ACHN (cell line): ENCODE data around the gene SMIM45.

Experiments used
- DNase-seq: peaks from one replicate; pipeline ENCODE4 v3.0.0-alpha.2; 2015
- in situ Hi-C: cut with HindIII; loops from 2 replicates; pipeline ENCODE4 v1.10.0; 2017; ENCODE audit warnings: low sequenced_read_pairs, low pct_ligation_motif_present, low pct_unique_long_range_greater_than_20kb

SMIM45 gene

DNA sequence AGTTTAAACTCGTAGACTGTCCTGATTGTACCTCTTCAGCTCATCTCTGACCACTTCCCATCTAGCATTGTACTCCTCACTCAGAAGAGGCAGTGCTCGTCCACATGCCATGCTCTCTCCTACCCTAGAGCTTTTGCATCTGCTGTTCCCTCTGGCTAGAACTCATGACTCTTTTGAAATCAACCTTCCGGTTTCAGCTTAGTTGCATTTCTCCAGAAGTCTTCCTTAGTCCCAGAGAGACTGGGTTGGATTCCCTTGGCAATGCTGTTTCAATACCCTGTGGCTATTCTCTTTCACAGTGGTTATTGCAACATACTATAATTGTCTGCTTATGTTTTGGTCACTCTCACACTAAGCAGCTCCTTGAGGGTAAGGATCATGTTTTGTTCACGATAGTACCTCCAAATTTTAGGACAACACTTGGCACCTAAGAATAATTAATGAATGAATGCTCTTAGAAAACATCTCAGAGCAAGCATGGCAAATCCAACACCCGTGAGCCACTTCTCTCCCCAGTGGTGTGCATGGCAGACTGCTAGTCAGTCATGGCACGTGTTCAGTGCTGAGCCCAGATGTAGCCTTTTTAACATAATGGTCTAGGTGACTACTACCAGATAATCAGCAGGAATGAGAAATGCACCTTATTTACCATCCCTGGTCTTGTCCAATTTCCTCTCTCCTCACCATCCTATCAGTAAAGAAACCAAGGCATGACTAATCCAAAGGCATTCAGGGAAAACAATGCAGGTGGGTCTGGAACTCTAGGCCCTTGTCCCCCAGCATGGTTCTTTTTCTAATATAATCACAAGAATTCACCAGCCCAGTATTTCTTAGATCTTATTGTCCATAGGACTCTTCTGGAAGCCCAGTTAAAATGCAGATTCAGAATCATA, 31.8 kb downstream of the SMIM45 start:
- no peak for DNase-seq
- in situ Hi-C loops: no loop called here

DNA sequence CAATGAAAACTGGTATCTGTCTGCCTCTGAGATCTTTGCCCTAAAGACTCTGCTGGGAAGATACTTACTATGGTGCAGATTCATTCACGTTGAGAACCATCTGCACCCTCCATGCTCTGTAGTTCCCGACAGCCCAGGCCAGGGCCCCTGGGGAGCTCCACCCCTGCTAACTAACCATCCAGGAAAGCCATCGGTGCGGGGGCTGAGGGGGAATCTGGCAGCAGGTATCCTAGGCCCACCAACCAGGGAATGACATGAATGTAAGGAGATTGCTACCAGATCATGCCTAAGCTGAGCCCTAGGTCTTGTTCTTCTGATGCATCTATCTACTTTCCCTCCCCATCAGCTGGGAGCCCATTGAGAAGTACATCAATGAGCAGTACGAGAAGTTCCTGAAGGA, 35.3 kb downstream of the SMIM45 start:
- in situ Hi-C loops: no loop called here
- no peak for DNase-seq

DNA sequence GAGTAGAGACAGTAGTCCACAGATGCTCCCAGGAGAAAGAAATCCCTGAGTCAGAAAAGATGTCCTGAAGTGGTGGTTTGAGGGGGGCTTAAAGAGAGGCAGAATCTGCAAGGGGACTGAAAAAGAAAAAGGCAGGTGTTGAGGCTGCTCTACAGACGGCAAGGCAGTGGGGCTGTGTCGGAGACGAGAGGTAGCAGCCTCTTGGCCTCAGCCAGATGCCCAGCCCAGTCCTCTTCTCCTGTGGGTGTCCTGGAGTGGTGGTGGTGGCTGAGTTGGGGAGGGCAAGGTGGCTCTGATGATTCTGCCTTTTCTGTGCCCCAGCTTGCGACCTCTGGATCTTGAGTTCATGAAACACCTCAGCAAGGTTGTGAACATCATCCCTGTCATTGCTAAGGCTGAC, 37.3 kb downstream of the SMIM45 start:
- in situ Hi-C loops: no loop called here
- no peak for DNase-seq

DNA sequence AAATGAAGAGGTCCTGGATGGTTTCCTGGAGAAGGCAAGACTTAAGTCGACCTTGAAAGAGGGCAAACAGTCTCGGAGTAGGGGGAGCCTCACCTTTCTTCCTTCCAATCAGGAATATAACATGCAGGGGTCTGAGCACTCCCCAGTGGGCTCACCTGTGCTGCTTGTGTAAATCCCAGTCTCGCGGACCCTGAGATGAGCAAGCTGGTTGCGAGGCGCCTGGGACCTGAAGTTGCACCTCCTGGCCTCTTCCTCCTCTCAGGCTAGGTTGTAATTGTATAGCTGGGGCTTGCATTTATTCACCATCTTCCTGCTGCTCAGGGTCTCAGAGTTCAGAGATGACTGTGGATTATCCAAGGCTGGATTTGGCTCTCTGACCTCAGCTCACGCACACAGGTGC, 39.2 kb downstream of the SMIM45 start:
- in situ Hi-C loops: no loop called here
- DNase-seq: no peak

DNA sequence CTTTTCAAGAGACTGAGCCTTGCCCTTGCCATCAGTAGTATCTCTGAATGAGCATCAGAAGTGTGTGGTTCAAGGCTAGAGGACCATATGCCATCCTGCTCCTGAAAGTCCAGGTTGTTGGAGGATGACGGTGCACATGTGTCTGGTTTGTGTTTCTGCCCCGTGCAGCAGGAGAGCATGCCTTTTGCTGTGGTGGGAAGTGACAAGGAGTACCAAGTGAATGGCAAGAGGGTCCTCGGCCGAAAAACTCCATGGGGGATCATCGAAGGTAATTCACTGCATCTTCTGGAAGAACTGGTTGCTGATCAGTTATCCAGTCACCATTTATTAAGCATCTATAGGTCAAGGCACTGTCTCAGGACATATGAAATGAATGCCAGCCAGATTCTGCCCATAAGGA, 40.5 kb downstream of the SMIM45 start:
- no peak for DNase-seq
- in situ Hi-C loops: no loop called here

DNA sequence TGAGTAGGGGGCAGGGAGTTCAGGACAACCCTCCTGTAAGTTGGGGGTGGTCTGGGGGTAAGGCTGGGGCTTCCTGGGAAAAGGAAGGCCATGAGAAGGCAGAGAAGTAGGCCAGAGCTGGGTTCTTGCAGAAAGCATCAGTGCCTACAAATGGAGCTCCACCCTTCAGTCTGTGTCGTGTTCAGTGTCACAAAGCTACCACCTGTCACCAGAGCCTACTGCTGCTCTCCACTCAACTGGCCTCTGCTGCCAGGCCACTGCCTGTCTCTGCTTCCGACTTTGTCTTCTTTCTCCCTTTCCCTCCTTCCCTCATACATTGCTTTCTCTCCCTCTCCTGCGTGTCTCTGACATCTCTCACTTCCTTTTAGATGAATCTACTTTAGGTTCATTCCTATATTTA, 43.3 kb downstream of the SMIM45 start:
- DNase-seq: no peak
- in situ Hi-C loops: no loop called here

DNA sequence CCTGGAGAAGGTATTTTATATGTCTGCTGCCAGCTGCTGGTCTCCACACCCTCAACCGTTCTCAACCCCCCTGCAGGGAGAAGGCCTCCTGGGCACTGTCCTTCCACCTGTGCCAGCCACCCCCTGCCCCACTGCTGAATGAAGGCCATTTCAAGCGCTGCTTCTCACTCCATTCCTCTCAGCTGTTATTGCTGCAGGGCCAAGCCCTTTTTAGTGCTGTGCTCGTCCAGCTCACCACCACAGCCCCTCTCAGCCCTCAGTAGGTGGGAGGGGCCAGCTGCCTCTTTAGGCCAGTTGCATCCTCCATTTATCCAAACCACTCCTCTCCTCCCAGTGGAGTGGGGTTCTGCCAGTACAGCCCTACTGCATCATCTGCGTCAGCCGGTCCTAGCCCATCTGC, 44.9 kb downstream of the SMIM45 start:
- in situ Hi-C loops: no loop called here
- DNase-seq: no peak

DNA sequence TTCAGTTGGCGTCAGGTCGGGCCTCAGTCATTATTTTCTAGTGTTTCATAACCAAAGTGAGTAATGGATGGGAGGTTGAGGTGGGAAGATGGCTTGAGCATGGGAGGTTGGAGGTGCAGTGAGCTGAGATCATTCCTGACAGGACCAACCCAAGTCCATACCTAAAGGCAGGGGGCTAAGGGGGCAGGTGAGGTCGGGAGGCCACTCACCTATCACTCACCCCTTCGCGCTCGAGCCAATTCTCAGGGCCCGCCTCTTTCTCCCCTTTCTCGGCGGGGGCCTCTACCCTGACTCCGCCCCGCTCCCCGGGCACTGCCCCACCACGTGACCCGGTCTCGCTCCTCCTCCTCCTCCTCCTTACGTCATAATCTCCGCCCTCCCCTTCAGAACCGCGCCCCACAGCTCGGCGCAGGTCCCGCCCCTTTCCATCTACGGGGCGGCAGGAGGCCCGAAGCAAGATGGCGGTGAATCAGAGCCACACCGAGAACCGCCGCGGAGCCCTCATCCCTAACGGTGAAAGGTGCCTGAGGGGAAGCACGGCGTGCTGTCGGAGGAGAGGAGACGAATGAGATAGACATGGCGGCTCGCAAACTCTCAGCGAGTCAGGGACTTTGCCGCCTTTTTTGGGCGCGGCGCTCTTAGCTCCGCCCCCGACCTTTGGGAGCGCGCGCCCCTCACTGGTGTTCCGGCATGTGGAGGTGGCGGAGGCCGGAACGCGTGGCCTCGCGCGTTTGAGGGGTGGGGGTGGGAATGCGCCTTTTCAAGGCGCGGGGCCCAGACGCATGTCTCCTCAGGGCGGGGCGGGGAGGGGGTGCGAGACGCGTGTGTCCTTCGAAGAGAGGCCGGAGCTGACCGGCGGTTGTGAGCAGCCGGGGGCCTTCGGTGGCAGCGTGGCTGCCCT, 46.7 kb downstream of the SMIM45 start, which contains the start of gene WBP2NL:
WBP2NL (plus strand) TSS at position 428 of the 901 bp plus-strand sequence; CDS start at position 459, 31 bp downstream.
- peak; percentile 82 for DNase-seq
- in situ Hi-C loops: no loop called here

DNA sequence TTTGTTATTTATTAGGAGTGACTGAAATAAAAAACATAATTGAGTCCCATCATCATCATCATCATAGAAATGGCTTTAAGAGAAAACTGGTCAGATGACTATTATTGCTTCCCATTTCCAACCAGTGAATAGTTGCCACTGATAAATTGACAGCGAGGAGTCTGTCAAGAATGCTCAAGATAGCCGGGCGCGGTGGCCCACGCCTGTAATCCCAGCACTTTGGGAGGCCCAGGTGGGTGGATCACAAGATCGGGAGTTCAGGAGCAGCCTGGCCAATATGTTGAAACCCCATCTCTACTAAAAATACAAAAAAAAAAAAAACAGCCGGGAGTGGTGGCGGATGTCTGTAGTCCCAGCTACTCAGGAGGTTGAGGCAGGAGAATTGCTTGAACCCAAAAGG, 48.5 kb downstream of the SMIM45 start:
- in situ Hi-C loops: no loop called here
- no peak for DNase-seq

DNA sequence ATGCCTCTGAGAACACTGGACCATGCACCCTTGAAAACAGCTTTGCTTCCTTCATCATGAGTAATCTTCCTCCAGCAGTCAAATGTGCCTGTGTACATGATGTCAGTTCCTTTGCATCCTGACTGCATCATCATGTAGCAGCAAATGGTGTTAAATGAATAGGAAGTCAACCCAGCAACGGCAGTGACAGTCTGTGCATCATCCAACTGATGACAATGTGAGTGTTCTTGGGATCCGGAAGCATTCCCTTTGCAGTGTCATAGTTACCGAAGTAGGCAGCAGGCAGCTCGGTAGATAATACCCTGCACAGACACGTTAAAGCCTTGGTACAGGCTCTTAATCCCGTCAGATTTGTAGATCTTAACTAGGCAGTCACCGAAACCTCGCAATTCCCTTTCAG, 49.2 kb downstream of the SMIM45 start:
- DNase-seq: no peak
- in situ Hi-C loops: no loop called here

DNA sequence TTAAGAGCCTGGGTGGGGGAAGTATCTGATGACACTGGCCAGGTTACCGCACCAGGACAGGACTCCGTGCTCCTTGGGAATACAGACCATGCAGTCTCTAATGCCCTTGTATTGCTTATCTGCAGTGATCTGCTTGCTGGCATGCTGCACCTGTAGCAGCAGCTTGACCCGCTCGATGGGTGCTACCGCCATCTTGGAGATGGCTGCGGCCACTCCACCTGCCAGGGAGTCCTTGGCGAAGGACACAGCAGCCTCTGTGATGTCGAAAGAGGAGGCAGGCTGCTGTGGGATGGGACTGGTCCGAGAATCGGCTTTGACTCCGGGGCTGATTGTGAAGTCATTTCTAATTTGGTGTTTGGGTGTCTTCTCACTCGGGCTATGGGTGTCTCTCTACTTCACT, 49.8 kb downstream of the SMIM45 start:
- no peak for DNase-seq
- in situ Hi-C loops: no loop called here

DNA sequence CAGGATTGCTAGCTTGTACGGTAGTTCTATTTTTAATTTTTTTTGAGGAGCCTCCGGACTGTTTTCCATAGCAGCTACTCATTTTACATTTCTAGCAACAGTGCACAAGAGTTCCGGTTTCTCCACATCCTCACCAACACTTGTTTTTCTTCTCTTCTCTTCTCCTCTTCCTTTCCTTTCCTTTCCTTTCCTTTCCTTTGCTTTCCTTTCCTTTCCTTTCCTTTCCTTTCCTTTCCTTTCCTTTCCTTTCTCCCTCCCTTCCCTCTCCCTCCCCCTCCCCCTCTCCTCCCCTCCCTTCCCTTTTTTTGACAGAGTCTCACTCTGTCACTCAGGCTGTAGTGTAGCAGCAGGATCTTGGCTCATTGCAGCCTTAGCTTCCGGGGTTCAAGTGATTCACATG, 56.0 kb downstream of the SMIM45 start:
- in situ Hi-C loops: no loop called here
- DNase-seq: no peak
